Non-pigmented ciliary epithelial cell (primary cell): ENCODE data around the gene PRG2.
"Not testable (repeated sequence)": the region's sequence is repeated elsewhere in the genome, so short reads cannot be mapped to it uniquely, and the experiment has no call there.

Experiments
- DNase-seq: peaks from one replicate; pipeline ENCODE4 v3.0.0-alpha.2; 2010; ENCODE audit warnings: low read depth

PRG2 gene

GRCh38 chr11:57419146-57419545 is 28.7 kb upstream of the PRG2 start:
- DNase-seq, result no peak

- DNase-seq, result no peak
Measured at GRCh38 chr11:57418131-57418530, 27.7 kb upstream of the PRG2 start.

GRCh38 chr11:57417056-57417455 is 26.6 kb upstream of the PRG2 start:
- DNase-seq, result no peak

GRCh38 chr11:57416436-57416835 is 26.0 kb upstream of the PRG2 start:
- no peak for DNase-seq

DNA sequence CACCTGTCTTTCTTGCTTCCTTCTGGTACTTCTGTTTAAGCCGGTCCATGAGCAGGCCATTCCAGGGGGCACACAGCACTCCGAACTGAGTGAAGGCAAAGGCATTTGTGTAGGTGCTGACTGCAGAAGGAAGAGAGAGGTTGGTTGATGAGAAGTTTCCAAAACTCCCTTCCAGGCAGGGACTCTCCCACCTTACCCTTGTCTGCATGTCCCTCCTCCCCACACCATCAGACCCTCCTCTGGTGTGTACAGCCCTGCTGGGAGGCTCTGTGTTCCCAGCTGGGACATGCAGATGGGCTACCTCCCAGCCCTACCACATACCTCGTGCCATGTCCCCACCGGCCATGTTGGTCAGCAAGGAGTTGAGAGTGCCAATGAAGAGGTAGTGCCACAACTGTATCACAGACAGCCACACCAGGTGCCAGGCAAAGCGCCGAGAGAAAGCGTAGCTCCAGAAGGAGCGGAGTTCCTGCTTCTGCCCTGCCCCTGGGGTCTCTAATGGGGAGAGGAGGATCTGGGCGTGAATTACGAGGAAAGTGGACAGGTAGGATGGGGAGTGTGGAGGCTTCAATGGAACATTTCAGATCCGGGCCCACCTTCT is 24.3 kb upstream of the PRG2 start:
- no peak for DNase-seq

DNA sequence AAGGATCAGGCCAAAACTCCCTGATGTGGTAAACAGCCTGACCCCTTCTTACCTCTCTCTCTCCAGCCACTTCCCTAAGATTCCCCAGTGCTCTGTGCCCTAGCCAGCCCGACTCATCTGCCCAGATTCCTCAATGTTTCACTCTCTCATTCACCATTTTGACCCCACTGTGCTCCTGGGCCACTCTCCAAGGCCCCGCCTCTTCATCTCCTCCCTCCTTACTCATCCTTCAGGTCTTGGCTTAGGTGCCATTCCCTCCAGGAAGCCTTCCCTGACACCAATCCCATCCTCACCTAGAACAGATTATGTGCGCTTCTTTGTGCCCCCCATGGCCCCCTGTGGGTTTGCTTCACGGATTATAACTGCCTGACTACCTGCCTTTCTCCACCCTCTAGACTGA is 23.2 kb upstream of the PRG2 start:
- DNase-seq, result no peak

DNA sequence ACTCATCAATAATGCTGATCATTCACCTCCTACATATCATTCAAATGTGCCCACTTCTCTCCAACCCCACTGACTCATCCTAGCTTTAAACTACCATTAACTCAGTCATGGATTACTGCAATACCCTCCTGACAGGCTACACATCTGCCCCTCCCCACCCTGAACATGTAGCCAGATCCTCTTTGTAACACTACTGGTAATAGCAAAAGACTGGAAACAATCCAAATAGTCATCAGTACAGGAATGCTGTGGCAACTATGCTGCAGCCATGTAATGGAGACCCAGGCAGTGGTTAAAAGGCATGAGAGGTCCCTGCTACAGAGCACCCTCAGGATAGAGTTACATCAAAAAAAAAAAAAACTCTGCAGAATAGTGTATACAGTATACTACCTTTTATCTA is 19.8 kb upstream of the PRG2 start:
- DNase-seq, result peak; percentile 70

DNA sequence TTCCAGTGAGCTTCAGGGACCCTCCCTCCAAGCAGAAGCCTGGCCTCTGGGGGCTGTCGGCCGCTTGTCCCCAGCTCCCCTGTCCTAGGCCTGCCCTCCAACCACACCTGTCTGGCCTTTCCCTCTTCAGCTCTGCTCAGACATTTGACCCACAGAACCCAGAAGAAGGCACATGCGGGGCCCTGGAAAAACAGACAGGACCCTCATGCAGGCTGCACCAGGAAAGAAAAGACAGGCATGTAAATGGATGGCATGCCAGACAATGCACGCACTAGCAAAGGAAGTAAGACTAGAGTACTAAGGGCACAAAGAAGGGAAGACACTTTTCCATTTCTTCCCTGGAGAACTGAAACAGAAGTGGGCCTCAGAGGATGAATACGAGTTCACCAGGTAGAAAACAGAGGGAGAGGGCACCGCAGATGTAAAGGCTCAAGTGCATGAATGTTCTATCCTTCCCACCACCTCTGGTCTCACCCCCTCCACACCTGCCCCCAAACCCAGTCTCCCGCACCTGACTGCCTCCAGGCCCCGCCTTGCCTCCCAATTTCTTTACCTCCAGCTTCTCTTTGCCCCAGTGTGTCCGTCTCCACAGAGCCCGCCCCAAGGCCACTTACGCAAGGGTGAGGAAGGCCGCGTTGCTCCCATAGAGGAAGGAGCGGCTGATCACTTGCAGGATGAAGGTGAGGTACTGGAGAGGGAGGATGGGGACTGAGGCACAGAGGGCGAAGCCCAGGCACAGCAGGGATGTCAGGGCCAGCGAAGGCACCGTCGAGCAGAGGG is 19.1 kb upstream of the PRG2 start:
- DNase-seq, result no peak

- DNase-seq, result no peak
Measured at GRCh38 chr11:57408771-57409170, 18.3 kb upstream of the PRG2 start.

DNA sequence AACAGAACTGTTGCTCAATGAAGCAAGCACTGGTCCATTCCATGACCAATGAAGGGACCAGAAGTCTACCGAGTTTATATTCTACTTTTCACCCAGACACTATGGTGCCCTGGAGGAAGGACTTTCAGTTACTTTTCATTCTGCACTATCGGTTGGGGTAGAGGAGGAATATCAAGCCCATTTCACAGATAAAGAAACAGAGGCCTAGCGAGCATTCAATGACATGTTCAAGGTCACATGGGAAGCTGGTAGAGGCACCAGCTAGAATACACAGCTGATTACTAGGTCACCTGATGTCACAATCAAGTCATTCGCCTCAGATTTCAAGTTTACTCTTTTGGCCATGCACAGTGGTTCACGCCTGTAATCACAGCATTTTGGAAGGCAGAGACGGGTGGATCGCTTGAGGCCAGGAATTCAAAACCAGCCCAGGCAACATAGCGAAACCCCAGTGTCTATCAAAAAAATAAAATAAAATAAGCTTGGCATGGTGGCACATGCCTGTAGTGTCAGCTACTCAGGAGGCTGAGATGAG is 17.6 kb upstream of the PRG2 start:
- no peak for DNase-seq

DNA sequence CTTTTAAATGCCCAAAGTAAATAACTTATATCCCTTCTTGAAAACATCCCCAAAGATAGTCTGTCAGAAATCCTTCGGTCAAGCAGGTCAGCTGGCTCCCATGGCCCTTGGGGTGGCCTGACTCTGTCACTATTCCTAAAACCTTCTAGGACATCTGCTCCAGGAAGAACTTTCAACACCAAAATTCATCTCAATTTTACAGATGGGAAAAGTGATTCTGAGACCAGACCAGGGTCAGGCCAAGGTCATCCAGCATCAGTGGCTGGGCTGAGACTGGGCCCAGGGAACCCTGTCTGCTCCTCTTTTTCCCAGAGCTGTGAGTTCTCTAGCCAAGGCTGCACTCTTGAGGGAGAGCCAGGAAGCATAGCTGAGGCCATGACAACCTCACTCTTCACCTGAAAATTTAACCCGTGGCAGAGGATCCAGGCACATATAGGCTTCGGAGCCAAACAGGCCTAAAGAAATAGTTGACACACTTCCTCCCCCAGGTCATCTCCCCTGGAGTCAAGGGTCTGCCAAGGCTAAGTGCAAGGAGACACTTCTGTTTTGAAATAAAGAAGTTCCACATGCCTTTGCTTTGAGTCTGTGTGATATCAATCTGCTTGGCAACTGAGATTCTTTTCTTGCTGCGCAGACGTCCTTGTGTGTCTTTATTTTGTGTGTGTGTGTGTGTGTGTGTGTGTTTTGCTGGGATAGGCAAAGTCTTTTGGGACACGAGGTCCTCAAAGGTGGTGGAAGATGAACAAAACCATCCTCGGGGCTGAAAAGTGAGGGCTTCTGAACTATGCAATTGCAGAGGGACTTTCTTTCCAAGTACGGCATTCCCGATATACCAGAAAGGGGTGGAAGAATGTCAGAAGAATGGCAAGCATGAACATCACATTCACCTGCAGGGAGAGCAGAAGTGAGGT is 16.8 kb upstream of the PRG2 start:
- no peak for DNase-seq

DNA sequence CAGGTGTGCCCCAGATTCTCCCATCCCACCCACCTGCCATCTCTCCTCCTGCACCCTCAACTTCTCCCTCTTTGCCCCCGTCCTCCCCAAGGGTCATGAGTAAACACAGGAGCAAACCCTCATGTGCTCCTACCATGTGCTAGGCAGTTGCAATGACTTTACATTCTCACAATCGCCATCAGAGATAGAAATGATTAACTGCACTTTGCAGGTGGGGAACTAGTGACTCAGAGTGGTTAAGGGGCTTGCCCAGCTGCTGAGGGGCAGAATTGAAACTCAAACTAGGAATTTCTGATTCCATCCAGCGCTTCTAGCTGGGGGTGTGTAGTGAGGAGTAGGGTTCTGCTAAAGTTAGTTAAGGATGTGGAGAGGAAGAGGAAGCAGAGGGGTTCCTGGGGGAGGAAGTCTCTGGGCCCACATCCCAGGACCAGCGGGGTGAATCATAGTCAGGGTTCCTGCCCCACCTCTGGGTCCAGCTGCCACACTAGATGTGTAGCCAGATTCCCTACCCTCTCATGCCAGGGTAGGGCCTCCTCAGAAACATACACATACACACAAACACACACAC is 16.0 kb upstream of the PRG2 start:
- DNase-seq, result no peak

GRCh38 chr11:57405271-57405860 is 14.9 kb upstream of the PRG2 start:
- no peak for DNase-seq

GRCh38 chr11:57403802-57404147 is 13.3 kb upstream of the PRG2 start:
- no peak for DNase-seq

- DNase-seq, result not testable (repeated sequence)
Measured at GRCh38 chr11:57403003-57403801, 12.8 kb upstream of the PRG2 start.

DNA sequence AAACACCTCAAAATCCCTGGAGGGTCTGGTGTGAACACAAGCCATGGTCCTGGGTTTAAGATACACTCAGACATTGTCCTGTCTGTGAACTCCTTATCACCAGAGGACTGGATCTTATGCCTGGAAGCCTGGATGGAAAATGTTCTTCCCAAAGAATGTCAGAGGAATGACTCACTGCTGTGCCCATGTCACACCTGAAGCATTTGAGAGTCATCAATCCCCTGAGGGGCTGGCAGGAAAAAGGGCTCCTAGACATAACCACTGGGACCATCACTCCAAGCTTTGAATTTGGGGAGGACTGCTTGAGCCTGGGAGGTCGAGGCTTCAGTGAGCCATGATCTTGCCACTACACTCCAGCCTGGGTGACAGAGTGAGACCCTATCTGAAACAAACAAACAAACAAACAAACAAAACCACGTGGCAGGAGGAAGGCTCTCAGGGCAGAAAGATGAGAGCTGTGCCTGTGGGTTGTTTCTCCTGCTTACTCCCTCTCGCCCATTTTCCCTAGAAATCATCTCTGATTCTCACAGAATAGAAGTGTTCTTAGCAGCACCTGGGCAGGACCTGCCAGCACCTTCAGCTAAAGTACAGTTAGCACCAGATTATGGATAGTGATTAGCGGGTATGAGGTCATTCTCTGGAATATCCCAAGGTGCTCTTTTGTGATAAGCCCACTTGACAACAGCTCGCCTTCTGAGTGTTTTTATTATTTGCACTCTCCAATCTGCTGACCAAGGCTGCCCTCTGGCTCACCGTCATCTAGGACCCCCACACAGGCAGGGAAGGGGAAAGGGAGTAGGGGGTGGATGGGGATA is 11.9 kb upstream of the PRG2 start:
- no peak for DNase-seq

GRCh38 chr11:57399972-57400578 is 9.6 kb upstream of the PRG2 start:
- DNase-seq, result no peak

- DNase-seq, result no peak
Measured at GRCh38 chr11:57399221-57399620, 8.8 kb upstream of the PRG2 start.

DNA sequence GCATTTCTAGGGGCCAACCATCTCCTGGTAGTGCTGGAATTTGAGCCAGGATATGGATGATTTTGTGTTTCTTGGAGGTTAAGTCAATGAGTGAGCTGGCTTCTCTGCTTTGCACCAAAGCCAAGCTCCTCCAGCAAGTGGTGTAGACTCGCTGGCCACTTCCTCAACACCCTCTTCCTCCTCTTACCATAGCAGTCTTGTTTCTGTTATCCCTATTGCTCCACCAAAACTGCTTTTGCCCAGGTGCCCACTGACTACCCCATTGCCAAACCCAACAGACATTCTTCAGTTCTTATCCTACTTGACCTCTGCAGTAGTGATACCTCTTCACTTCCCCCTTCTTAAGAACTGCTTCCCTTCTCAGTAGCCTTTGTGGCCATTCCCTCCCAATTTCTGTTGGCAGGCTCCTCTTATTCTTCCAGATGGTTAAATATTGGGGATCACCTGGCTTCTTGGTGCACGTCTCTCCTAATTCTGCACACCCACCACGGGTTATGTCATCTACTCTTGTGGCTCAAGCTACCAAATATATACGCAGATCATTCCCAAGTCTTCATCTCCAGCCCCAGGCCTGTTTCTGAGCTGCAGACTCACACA is 7.0 kb upstream of the PRG2 start:
- DNase-seq, result no peak
